HG02970 (cell line): ENCODE measurements around the gene ENAM.
A peak's percentile ranks its signal among the peaks of the same experiment; 100 is the strongest.
"Not testable (repeated sequence)": the region's sequence is repeated elsewhere in the genome, so short reads cannot be mapped to it uniquely, and the experiment has no call there.

Source experiments
- ATAC-seq: cut with Tn5 transposase; IDR thresholded peaks from one replicate; pipeline ENCODE4 v1.9.1; 2021; ENCODE audit warnings: mild to moderate bottlenecking, moderate library complexity, moderate number of reproducible peaks; ENCODE audit not compliant: unreplicated experiment, low FRiP score

Gene ENAM

DNA sequence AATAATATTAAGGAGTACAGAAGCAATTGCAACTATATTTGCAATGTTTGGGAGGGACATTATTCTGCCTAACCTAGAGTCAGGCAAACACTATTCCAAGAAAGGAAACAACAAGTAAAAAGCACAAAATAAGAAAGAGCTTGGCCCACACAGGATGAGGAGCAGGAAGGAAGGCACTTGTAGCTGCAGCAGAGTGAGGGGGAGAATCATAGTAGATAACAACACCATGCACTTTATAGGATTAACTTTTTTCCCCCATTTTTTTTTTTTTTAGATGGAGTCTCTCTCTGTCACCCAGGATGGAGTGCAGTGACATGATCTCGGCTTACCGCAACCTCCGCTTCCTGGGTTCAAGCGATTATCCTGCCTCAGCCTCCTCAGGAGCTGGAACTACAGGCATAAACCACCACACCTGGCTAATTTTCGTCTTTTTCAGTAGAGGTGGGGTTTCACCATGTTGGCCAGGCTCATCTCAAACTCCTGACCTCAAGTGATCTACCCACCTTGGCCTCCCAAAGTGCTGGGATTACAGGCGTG lies 48.1 kb downstream of the ENAM start:
- ATAC-seq, result no peak

DNA sequence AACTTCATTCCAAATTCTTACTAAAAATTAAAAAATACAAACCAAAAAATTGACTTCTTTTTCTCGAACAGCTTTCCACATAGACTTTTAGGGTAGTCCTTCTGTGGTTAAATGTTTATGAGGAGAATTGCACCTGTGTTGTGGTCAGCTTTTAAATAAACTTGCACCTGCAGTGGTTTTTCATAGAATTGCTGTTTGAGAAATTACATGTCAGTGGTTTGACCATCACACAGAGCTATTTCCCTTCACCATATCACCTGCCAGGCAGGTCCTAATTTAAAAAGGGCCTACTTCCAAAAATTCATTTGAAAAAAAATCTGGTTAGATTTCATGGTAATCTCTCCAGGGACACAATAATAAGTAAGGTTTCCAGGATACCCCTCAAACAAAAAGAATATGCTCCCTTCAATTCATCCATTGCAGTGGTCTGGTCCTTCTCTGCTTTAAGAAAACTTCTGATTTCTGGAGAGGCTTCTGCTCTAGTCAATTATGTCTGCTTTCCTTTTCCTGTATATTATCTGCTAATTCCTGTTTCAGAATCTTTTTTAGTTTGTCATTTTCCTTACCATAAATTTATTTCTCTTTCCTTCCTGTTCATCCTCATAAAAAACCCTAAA lies 49.9 kb downstream of the ENAM start:
- ATAC-seq, result peak; percentile 66

- ATAC-seq, result no peak
Measured at GRCh38 chr4:70680934-70681333, 52.4 kb downstream of the ENAM start.

GRCh38 chr4:70681704-70682103 lies 53.2 kb downstream of the ENAM start:
- ATAC-seq, result no peak

GRCh38 chr4:70682142-70682541 lies 53.6 kb downstream of the ENAM start:
- ATAC-seq, result not testable (repeated sequence)

DNA sequence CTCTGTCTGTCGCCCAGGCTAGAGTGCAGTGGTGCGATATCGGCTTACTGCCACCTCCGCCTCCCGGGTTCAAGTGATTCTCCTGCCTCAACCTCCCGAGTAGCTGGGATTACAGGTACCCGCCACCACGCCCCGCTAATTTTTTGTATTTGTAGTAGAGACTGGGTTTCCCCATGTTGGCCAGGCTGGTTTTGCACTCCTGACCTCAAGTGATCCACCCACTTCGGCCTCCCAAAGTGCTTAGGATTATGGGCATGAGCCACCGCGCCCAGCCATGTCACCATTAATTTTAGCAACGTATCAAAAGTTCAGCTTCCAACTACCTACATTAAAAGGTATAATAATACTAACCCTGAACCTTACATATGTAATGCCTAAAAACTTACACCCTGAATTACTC lies 58.8 kb downstream of the ENAM start:
- ATAC-seq, result peak; percentile 3

DNA sequence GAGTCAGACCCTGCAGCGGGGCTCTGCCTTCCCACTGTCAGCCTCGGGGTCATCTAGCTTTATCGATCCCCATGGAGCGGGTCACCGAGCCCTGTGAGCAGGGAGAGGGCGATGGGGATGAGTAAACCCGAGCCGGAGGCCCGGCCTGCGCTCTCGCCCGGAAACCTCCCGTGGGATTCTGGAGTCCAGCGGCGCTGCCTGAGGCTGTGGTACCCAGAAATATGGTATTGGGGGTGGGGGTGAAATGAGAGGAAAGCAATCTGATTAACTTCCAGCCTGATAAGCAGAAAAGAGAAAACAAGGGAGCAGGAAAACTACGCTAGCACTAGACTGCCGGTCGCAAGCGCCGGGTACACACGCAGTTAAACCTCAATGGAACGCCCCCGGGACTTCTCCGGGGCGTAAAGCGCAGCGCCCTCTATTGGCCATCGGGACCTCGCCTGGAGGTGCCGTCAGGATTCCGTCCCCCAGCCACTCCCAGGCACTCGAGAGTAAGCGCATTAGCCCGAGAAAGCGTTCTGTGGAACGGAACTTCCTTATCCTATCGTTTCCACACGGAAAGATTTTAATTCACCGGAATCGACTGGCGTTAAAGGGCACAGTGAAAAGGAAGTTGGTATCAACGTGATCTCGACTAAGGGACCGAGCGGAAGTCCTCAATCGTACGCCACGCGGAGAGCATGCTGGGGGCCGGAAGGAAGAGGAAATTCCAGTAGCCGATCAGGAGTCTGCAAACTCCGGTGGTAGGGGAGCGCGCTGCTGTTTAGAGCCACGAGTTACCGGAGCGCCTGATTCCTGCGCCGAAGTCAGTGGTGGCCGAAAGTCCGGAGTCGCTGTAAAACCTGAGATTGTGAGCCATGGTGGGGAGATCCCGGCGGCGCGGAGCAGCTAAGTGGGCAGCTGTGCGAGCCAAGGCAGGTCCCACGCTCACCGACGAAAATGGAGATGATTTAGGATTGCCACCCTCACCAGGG lies 59.6 kb downstream of the ENAM start, which contains the start of gene UTP3:
TSS of gene UTP3 (plus strand) at position 712 of the 974 bp plus-strand sequence. CDS start at position 858, 146 bp downstream.
- peak; percentile 97 for ATAC-seq

DNA sequence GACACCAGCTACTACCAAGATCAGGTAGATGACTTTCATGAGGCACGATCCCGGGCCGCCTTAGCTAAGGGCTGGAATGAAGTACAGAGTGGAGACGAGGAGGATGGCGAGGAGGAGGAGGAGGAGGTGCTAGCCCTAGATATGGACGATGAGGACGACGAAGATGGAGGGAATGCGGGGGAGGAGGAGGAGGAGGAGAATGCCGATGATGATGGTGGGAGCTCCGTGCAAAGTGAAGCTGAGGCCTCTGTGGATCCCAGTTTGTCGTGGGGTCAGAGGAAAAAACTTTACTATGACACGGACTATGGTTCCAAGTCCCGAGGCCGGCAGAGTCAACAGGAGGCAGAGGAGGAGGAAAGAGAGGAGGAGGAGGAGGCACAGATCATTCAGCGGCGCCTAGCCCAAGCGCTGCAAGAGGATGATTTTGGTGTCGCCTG lies 60.3 kb downstream of the ENAM start:
- ATAC-seq, result no peak

DNA sequence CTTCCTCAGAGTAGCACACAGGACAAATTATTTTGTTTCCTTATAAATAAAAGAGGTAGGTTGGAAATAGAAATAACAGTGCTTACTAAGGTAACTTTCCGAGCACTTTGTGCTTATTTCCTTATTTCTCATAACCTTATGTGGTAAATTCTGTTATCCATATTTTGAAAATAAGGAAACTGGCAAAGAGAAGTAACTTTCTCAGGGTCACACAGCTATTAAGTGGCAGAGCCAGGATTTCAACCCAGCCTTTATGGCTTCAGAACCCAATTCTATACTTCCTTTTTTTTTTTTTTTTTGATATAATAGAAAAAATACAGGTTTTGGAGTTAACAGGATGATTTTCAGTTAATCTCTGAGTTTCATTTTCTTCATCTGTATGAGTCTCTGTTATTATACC lies 63.1 kb downstream of the ENAM start:
- no peak for ATAC-seq

DNA sequence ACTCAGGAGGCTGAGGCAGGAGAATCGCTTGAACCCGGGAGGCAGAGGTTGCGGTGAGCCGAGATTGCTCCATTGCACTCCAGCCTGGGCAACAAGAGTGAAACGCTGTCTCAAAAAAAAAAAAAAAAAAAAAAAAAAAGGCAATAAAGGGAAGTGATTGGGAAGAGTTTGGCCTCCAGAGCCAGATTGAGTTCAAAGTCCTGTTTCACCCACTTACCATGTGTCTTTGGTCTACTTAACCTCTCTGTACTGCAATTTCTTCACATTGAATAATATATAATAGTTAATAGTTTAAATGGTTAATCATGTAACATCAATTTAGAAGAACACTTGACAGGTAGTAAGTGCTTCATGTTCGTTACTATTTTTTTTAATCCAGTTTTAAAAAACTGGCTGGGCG lies 66.1 kb downstream of the ENAM start:
- not testable (repeated sequence) for ATAC-seq
